ENCODE measurements around the gene RAPGEF6.

RAPGEF6 gene

GRCh38 chr5:131536850-131537448, 98.1 kb downstream of the RAPGEF6 start:
- no peak for DNase-seq

GRCh38 chr5:131536211-131536826, 98.7 kb downstream of the RAPGEF6 start:
- no peak for DNase-seq

GRCh38 chr5:131534974-131535373, 100.1 kb downstream of the RAPGEF6 start:
- no peak for DNase-seq

GRCh38 chr5:131533836-131534235, 101.2 kb downstream of the RAPGEF6 start:
- no peak for DNase-seq

GRCh38 chr5:131532031-131532640, 102.9 kb downstream of the RAPGEF6 start:
- no peak for DNase-seq

GRCh38 chr5:131530706-131531331, 104.2 kb downstream of the RAPGEF6 start:
- no peak for DNase-seq

- DNase-seq = no peak
These were observed 106.3 kb downstream of the RAPGEF6 start for GRCh38 chr5:131528682-131529081.

GRCh38 chr5:131525805-131526204, 109.2 kb downstream of the RAPGEF6 start:
- DNase-seq = no peak

GRCh38 chr5:131524431-131524830, 110.6 kb downstream of the RAPGEF6 start:
- no peak for DNase-seq

GRCh38 chr5:131523500-131524185, 111.4 kb downstream of the RAPGEF6 start:
- DNase-seq = no peak

GRCh38 chr5:131521252-131521651, 113.8 kb downstream of the RAPGEF6 start:
- DNase-seq = no peak

GRCh38 chr5:131515348-131515747, 119.7 kb downstream of the RAPGEF6 start:
- no peak for DNase-seq

GRCh38 chr5:131514316-131515283, 120.4 kb downstream of the RAPGEF6 start:
- no peak for DNase-seq

GRCh38 chr5:131513780-131514179, 121.2 kb downstream of the RAPGEF6 start:
- no peak for DNase-seq

GRCh38 chr5:131511934-131512333, 123.1 kb downstream of the RAPGEF6 start:
- no peak for DNase-seq

- DNase-seq = no peak
These were observed 125.2 kb downstream of the RAPGEF6 start for GRCh38 chr5:131509801-131510200.

GRCh38 chr5:131505237-131505908, 129.7 kb downstream of the RAPGEF6 start:
- DNase-seq = no peak

GRCh38 chr5:131496400-131496713, 138.7 kb downstream of the RAPGEF6 start:
- no peak for DNase-seq

- DNase-seq = no peak
These were observed 139.3 kb downstream of the RAPGEF6 start for GRCh38 chr5:131495536-131496399.

- no peak for DNase-seq
These were observed 143.3 kb downstream of the RAPGEF6 start for GRCh38 chr5:131491749-131492148.

GRCh38 chr5:131488463-131488862, 146.6 kb downstream of the RAPGEF6 start:
- no peak for DNase-seq

All from activated naive CD4-positive, alpha-beta T cell treated with anti-CD3 and anti-CD28 coated beads, Interleukin-2, amount 50 U/mL, for 16 hours (primary cell).